ENCODE data around the gene MAP3K12.

The MAP3K12 gene

GRCh38 chr12:53518381-53518780 lies 19.1 kb upstream of the MAP3K12 start:
- Histone ChIP-seq H3K36me3 (ENCODE audit: insufficient read depth, low read length) (0 out of 2 replicates have a peak, but pooled peaks cover 5% of the 10 kb centered on the region), H3K9me3 (ENCODE audit: control insufficient read depth, insufficient read depth, low read length) (no peaks in the 10 kb centered on the region), H3K4me1 (ENCODE audit: insufficient read depth, low read length) (no peaks in the 10 kb centered on the region), H3K9ac (ENCODE audit: low read depth, low read length) (no peak overlapping the region)

GRCh38 chr12:53516758-53517455 lies 17.6 kb upstream of the MAP3K12 start:
- H3K4me1 ChIP-seq (ENCODE audit: insufficient read depth, low read length): no peaks in the 10 kb centered on the region
- 0 out of 2 replicates have a peak, but pooled peaks cover 5% of the 10 kb centered on the region for H3K36me3 ChIP-seq (ENCODE audit: insufficient read depth, low read length)
- no peaks in the 10 kb centered on the region for H3K9me3 ChIP-seq (ENCODE audit: control insufficient read depth, insufficient read depth, low read length)
- H3K9ac ChIP-seq (ENCODE audit: low read depth, low read length): no peak overlapping the region

DNA sequence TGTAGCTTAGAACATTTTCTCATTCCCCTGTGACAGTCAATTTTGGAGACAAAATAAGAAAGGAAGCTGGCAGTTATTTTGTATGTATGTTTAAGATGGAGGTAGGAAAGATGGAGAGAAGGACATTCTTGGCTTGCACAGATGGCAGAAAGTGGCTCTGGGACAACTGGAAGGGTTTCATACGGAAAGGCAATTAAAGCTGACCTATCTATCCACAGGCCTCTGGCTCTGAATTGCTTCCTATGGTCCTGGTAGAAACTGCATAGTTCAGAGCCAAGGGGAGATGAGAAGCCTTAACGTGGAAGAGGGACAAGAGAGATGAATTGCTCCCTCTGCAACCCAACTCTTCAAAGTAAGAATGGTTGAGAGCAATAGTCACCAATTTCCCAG lies 16.0 kb upstream of the MAP3K12 start:
- Histone ChIP-seq H3K4me1 (ENCODE audit: insufficient read depth, low read length) (no peaks in the 10 kb centered on the region), H3K9me3 (ENCODE audit: control insufficient read depth, insufficient read depth, low read length) (no peaks in the 10 kb centered on the region), H3K9ac (ENCODE audit: low read depth, low read length) (no peak overlapping the region), H3K36me3 (ENCODE audit: insufficient read depth, low read length) (0 out of 2 replicates have a peak, but pooled peaks cover 3% of the 10 kb centered on the region)

DNA sequence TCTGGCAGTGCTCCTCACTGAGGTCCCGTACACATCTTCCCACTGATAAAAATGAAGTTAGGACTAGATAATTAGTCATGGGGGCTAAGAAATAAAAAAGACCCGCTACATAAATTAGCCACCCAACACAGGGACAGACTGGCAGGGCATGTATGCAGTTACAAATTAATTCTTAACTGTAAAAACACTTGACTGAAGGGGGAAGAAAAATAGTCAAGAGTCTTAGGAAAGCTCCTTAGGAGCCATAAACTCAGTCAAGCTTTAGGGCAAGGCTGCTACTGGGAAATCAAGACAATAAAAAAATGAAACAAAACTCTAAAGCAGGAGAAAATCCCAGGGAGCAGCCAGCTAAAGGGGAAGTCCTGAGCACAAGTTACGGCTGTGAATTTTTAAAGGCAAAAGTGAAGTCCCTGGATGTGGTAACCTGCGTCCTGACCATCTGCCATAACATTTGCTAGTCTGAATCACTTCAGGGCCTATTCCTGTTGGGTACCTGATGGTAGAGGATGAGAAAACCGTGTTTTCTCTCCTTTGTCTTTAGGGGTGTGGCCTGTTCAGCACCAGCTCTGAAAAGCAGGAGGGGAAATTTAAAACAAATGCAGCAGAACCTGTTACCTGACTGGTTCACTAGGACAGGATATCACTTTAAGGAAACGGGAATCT lies 15.5 kb upstream of the MAP3K12 start:
- Histone ChIP-seq H3K9me3 (ENCODE audit: control insufficient read depth, insufficient read depth, low read length) (no peaks in the 10 kb centered on the region), H3K36me3 (ENCODE audit: insufficient read depth, low read length) (no peaks in the 10 kb centered on the region), H3K4me1 (ENCODE audit: insufficient read depth, low read length) (no peaks in the 10 kb centered on the region), H3K9ac (ENCODE audit: low read depth, low read length) (no peak overlapping the region)

- Histone ChIP-seq H3K4me1 (ENCODE audit: insufficient read depth, low read length) (no peaks in the 10 kb centered on the region; the same call in 1 of the 2 replicates), H3K9me3 (ENCODE audit: control insufficient read depth, insufficient read depth, low read length) (no peaks in the 10 kb centered on the region), H3K36me3 (ENCODE audit: insufficient read depth, low read length) (no peaks in the 10 kb centered on the region), H3K9ac (ENCODE audit: low read depth, low read length) (no peak overlapping the region)
These were observed 14.6 kb upstream of the MAP3K12 start for GRCh38 chr12:53513712-53514410.

DNA sequence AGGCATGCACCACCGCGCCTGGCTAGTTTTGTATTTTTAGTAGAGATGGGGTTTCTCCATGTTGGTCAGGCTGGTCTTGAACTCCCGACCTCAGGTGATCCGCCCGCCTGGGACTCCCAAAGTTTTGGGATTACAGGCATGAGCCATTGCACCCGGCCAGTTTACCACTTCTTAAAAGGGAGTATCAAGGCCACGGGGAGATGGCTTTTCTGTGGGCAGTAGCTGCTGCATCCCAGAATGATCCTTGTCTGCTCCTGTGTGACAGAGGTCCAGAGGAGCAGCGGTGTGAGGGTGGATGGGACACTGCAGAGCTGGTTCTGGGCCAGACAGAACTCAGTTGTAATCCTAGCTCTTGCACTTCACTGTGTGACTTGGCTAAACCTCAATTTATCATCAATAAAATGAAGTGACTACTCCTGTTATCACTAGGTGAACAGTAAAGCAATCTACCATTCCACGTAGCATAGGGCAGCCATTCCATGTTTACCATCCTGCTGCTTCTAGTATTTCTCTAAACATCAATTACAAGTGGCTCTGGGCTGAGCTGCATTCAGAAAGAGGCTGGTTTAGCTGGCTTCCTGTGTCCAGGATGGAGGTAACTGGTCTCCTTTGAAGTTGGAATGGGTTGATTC lies 11.0 kb upstream of the MAP3K12 start:
- Histone ChIP-seq H3K36me3 (ENCODE audit: insufficient read depth, low read length) (no peaks in the 10 kb centered on the region), H3K9me3 (ENCODE audit: control insufficient read depth, insufficient read depth, low read length) (no peaks in the 10 kb centered on the region), H3K9ac (ENCODE audit: low read depth, low read length) (no peak overlapping the region)

GRCh38 chr12:53508534-53509170 lies 9.4 kb upstream of the MAP3K12 start:
- no peaks in the 10 kb centered on the region for H3K9me3 ChIP-seq (ENCODE audit: control insufficient read depth, insufficient read depth, low read length)
- H3K36me3 ChIP-seq (ENCODE audit: insufficient read depth, low read length): no peaks in the 10 kb centered on the region
- no peak overlapping the region for H3K9ac ChIP-seq (ENCODE audit: low read depth, low read length)
- H3K4me1 ChIP-seq (ENCODE audit: insufficient read depth, low read length): no peaks in the 10 kb centered on the region; the same call in 1 of the 2 replicates

More for the DNA sequence above, 11.0 kb upstream of the MAP3K12 start:
- H3K4me1 ChIP-seq (ENCODE audit: insufficient read depth, low read length): no peaks in the 10 kb centered on the region; the same call in 1 of the 2 replicates

DNA sequence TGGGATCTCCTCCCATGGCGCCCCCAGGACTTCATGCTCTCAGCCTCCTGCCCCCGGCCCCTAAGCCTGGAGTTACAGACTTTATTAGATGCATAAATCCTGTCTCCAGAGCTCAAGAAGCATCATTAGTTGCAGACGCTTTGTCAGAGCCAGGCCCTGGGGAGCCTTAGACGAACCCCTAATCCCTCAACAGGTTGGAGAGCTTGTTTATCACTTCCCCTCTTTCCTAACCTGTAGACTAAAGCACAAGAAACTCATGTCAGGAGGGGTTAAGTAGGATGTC lies 8.3 kb upstream of the MAP3K12 start:
- no peak overlapping the region for H3K9ac ChIP-seq (ENCODE audit: low read depth, low read length)
- no peaks in the 10 kb centered on the region for H3K9me3 ChIP-seq (ENCODE audit: control insufficient read depth, insufficient read depth, low read length)
- no peaks in the 10 kb centered on the region; the same call in 1 of the 2 replicates for H3K4me1 ChIP-seq (ENCODE audit: insufficient read depth, low read length)
- no peaks in the 10 kb centered on the region for H3K36me3 ChIP-seq (ENCODE audit: insufficient read depth, low read length)

GRCh38 chr12:53506881-53507602 lies 7.8 kb upstream of the MAP3K12 start, which contains the start of gene NPFF:
Gene NPFF, minus strand, starts transcription at chr12:53507484. Its CDS starts 10 bp downstream, at chr12:53507474.
- H3K9me3 ChIP-seq (ENCODE audit: control insufficient read depth, insufficient read depth, low read length): no peaks in the 10 kb centered on the region
- no peaks in the 10 kb centered on the region for H3K36me3 ChIP-seq (ENCODE audit: insufficient read depth, low read length)
- peaks cover 1% of the 10 kb centered on the region; the same call in 1 of the 2 replicates for H3K4me1 ChIP-seq (ENCODE audit: insufficient read depth, low read length)
- no peak within 1 kb of the TSS for H3K9ac ChIP-seq (ENCODE audit: low read depth, low read length)

GRCh38 chr12:53506450-53506785 lies 7.2 kb upstream of the MAP3K12 start:
- Histone ChIP-seq H3K36me3 (ENCODE audit: insufficient read depth, low read length) (no peaks in the 10 kb centered on the region), H3K9ac (ENCODE audit: low read depth, low read length) (no peak overlapping the region), H3K4me1 (ENCODE audit: insufficient read depth, low read length) (peaks cover 7% of the 10 kb centered on the region; the same call in 1 of the 2 replicates)

GRCh38 chr12:53505555-53506449 lies 6.5 kb upstream of the MAP3K12 start:
- Histone ChIP-seq H3K4me1 (ENCODE audit: insufficient read depth, low read length) (peaks cover 7% of the 10 kb centered on the region; the same call in 1 of the 2 replicates), H3K36me3 (ENCODE audit: insufficient read depth, low read length) (no peaks in the 10 kb centered on the region), H3K9me3 (ENCODE audit: control insufficient read depth, insufficient read depth, low read length) (no peaks in the 10 kb centered on the region), H3K9ac (ENCODE audit: low read depth, low read length) (no peak overlapping the region)

More at GRCh38 chr12:53506450-53506785, 7.2 kb upstream of the MAP3K12 start:
- no peaks in the 10 kb centered on the region for H3K9me3 ChIP-seq (ENCODE audit: control insufficient read depth, insufficient read depth, low read length)

DNA sequence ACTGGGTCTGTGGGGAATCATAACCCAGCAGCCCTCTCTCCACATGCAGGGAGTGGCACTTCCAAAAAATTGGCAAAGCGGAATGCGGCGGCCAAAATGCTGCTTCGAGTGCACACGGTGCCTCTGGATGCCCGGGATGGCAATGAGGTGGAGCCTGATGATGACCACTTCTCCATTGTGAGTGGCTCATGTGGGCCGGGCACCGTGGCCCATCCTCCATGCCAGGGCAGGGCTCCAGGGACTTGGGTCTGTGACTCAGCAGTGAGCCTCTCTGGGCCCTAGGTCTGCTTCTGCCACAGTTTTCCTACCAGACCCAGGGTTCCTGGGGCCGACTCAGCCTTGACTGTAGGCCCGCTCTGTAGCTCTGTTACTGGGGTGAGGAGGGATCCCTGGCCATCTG lies 5.8 kb upstream of the MAP3K12 start:
- Histone ChIP-seq H3K4me1 (ENCODE audit: insufficient read depth, low read length) (peaks cover 7% of the 10 kb centered on the region; the same call in 1 of the 2 replicates), H3K9me3 (ENCODE audit: control insufficient read depth, insufficient read depth, low read length) (no peaks in the 10 kb centered on the region), H3K36me3 (ENCODE audit: insufficient read depth, low read length) (no peaks in the 10 kb centered on the region), H3K9ac (ENCODE audit: low read depth, low read length) (no peak overlapping the region)
